Left lung (tissue), 10 donors: ENCODE data around the gene USP33. TPM values are rescaled to one million over a fixed set of nuclear protein-coding genes. Genes with fewer than 3 reads are reported as not detected.

Source experiments
- ATAC-seq: fragments of 200-7000 bp; cut with Tn5 transposase; one replicate; pipeline ENCODE4 v1.9.1; 2020; ENCODE audit warnings: moderate library complexity
- DNase-seq, 4 donors: peaks; one replicate each; pipeline ENCODE4 v3.0.0-alpha.2; 2013 to 2020
- H3K27ac ChIP-seq, 2 donors: fragments of 200-600 bp; sonication (generic) in 1 of 2; one replicate each; pipeline versions ENCODE4 v1.5.0 to v1.8.0; 2020 to 2021
- H3K27me3 ChIP-seq, 2 donors: fragments of 200-600 bp; sonication (generic) in 1 of 2; one replicate each; pipeline versions ENCODE4 v1.5.0 to v1.8.0; 2020 to 2021
- H3K36me3 ChIP-seq, 2 donors: fragments of 200-600 bp; sonication (generic) in 1 of 2; one replicate each; pipeline versions ENCODE4 v1.5.0 to v1.8.0; 2020 to 2021
- H3K4me1 ChIP-seq, 2 donors: fragments of 200-600 bp; one replicate each; pipeline ENCODE4 v1.8.0; 2021
- H3K4me3 ChIP-seq, 2 donors: fragments of 200-600 bp; sonication (generic) in 1 of 2; one replicate each; pipeline versions ENCODE4 v1.5.0 to v1.8.0; 2020 to 2021; ENCODE audit warnings: mild to moderate bottlenecking in 1 of 2
- H3K9me3 ChIP-seq, 2 donors: fragments of 200-600 bp; sonication (generic) in 1 of 2; one replicate each; pipeline versions ENCODE4 v1.5.0 to v1.8.0; 2020 to 2021
- intact Hi-C, 2 donors: fragments of 100-400 bp; cut with DNase I; formaldehyde crosslinking; loops; one replicate each; pipeline versions ENCODE4 v1.11.2 to v1.14.2; 2022
- polyA plus RNA-seq, 6 donors: library from polyadenylated mRNA; unstranded; fragments of 120-200 nt; gene quantifications; one replicate each; pipeline ENCODE4 v1.2.1, GENCODE V29; 2013; ENCODE audit not compliant: insufficient read length in 6 of 6
- total RNA-seq, 2 donors: library from RNA; stranded (reverse); fragmentation: NEBNext Ultra II Directional; extraction: Animal tissue kit (Norgen Biotek cat#: 25700); gene quantifications; one replicate each; pipeline ENCODE4 v1.2.1, GENCODE V29; 2021
- TF ChIP-seq, protein P1 (sequence below), 2 donors: fragments of 200-600 bp; sonication (generic) in 1 of 2; IDR thresholded peaks; one replicate each; pipeline versions ENCODE4 v1.5.0 to v1.8.0; 2021; ENCODE audit warnings: antibody characterized with exemption in 2 of 2
- donor health status: DM: no; HTN: yes; CAD: no.
- donor health status: DM: no; HTN: no; CAD: no.

The USP33 gene
- total and polyA plus RNA-seq, 8 donors: 50.5 to 136 (median 116) TPM

- no peak overlapping the region for H3K4me3 ChIP-seq
- TF ChIP-seq, protein P1, sequence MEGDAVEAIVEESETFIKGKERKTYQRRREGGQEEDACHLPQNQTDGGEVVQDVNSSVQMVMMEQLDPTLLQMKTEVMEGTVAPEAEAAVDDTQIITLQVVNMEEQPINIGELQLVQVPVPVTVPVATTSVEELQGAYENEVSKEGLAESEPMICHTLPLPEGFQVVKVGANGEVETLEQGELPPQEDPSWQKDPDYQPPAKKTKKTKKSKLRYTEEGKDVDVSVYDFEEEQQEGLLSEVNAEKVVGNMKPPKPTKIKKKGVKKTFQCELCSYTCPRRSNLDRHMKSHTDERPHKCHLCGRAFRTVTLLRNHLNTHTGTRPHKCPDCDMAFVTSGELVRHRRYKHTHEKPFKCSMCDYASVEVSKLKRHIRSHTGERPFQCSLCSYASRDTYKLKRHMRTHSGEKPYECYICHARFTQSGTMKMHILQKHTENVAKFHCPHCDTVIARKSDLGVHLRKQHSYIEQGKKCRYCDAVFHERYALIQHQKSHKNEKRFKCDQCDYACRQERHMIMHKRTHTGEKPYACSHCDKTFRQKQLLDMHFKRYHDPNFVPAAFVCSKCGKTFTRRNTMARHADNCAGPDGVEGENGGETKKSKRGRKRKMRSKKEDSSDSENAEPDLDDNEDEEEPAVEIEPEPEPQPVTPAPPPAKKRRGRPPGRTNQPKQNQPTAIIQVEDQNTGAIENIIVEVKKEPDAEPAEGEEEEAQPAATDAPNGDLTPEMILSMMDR (IDR thresholded peaks at IDR 0.05): no peak
These were observed 70.7 kb downstream of the USP33 start for GRCh38 chr1:77688939-77689338.

GRCh38 chr1:77687519-77687906 is 72.1 kb downstream of the USP33 start:
- peak in 2 of 4 donors; percentile 55 to 79 for DNase-seq

More at GRCh38 chr1:77688939-77689338, 70.7 kb downstream of the USP33 start:
- no peak for DNase-seq
- H3K27me3 ChIP-seq: no peaks in the 10 kb centered on the region
- no peak overlapping the region for H3K27ac ChIP-seq
- peaks cover 0 to 24% of the 10 kb centered on the region in 2 donors for H3K36me3 ChIP-seq
- H3K4me1 ChIP-seq: peaks cover 0 to 4% of the 10 kb centered on the region in 2 donors
- intact Hi-C loops: no loop called here
- no peak for ATAC-seq
- no peaks in the 10 kb centered on the region for H3K9me3 ChIP-seq

DNA sequence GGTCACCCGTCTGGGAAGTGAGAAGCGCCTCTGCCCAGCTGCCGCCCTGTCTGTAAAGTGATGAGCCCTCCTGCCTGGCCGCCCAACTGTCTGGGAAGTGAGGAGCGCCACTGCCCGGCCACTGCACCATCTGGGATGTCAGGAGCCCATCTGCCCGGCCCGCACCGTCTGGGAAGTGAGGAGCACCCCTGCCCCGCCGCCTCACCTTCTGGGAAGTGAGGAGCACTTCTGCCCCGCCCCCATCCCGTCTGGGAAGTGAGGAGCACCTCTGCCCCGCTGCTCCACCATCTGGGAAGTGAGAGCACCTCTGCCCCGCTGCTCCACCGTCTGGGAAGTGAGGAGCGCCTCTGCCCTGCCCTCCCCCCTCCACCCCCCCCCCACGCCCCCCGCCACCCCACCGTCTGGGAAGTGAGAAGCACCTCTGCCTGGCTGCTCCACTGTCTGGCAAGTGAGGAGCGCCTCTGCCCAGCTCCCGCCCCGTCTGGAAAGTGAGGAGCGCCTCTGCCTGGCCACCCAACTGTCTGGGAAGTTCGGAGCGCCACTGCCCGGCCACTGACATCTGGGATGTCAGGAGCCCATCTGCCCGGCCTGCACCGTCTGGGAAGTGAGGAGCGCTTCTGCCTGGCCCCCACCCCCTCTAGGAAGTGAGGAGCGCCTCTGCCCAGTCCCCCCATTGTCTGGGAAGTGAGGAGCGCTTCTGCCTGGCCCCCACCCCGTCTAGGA is 72.7 kb downstream of the USP33 start:
- Histone ChIP-seq H3K27me3 (no peaks in the 10 kb centered on the region), H3K4me1 (peaks cover 0 to 9% of the 10 kb centered on the region in 2 donors), H3K4me3 (no peak overlapping the region), H3K36me3 (peaks cover 0 to 5% of the 10 kb centered on the region in 2 donors), H3K27ac (no peak overlapping the region), H3K9me3 (no peaks in the 10 kb centered on the region)
- TF ChIP-seq, protein P1 (IDR thresholded peaks at IDR 0.05): no peak
- intact Hi-C loops: no loop called here
- no peak for ATAC-seq
- peak in 2 of 4 donors; percentile 34 to 74 for DNase-seq

More at GRCh38 chr1:77687519-77687906, 72.1 kb downstream of the USP33 start:
- intact Hi-C loops: no loop called here
- H3K4me3 ChIP-seq: peak overlapping the region; percentile 13 to 27
- no peak overlapping the region for H3K27ac ChIP-seq
- peaks cover 0 to 9% of the 10 kb centered on the region in 2 donors for H3K4me1 ChIP-seq
- H3K27me3 ChIP-seq: no peaks in the 10 kb centered on the region
- ATAC-seq: no peak
- H3K36me3 ChIP-seq: peaks cover 0 to 10% of the 10 kb centered on the region in 2 donors
- TF ChIP-seq, protein P1 (IDR thresholded peaks at IDR 0.05): peak in 1 of 2 donors; percentile 11
- no peaks in the 10 kb centered on the region for H3K9me3 ChIP-seq

DNA sequence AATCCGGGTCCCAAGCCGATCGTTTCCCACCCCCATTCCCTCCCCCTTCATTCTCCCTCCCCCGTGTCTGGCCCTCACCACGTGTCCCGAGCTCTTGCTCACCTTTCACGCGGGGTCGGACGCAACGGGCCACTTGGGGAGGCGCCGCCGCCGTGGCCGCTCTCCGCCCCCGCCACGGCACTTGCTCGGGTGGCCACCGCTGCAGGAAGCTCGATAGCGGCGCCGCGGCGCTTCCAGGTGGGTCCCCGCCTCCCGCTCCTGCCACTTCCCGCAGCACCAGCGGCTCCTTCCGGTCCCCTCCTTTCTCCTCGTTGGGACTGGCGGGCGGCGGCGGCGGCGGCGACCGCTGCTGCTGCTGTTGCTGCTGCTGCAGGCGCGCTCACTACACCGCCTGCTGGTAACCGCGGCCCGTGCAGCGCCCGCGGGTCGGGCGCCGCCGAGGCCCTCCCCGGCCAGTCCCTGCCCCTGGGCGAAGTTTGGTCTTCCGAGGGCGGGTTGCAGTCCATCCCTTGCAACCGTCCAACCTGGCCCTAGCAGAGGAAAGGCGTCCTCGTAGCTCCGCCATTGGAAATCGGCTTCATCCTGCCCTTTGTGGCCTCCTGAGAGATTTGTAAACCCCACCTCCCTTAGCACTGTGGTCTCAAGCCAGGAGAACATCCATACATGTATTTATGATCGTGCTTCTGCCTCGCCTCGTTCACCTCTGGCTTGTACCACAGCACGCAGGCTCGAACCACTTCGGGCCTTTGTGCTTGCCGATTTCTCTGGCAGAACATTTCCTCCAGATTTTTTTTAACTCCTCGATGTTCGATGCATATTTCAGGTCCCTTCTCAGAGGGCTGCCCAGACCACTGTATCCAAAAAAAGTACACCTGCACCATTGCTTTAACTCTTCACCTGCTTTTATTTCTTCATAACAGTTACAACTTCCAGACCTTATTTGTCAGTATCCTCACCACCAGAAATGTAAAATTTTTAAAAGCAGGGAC is 76.2 kb downstream of the USP33 start:
- DNase-seq (peak; percentile 82 to 98 (median 94)), ATAC-seq (peak; percentile 92)
- peak overlapping the region; percentile 95 for H3K27ac ChIP-seq
- no peaks in the 10 kb centered on the region for H3K27me3 ChIP-seq
- H3K36me3 ChIP-seq: no peaks in the 10 kb centered on the region
- TF ChIP-seq, protein P1 (IDR thresholded peaks at IDR 0.05): peak; percentile 92 to 97
- H3K4me1 ChIP-seq: peaks cover 4 to 33% of the 10 kb centered on the region in 2 donors
- H3K9me3 ChIP-seq: no peaks in the 10 kb centered on the region
- intact Hi-C loops: no loop called here
- peak overlapping the region; percentile 68 to 88 for H3K4me3 ChIP-seq
